Measurements from ENCODE around the gene FZR1. TPM values are rescaled to one million over a fixed set of nuclear protein-coding genes. Genes with fewer than 3 reads are reported as not detected.

FZR1 gene
- total RNA-seq, 1 experiment from 2014 or later: 59.1 TPM

GRCh38 chr19:3470500-3471128, 35.5 kb upstream of the FZR1 start:
- H3K36me3 Mint-ChIP-seq (ENCODE audit: insufficient read depth, unreplicated experiment): no peaks in the 10 kb centered on the region

GRCh38 chr19:3471954-3472655, 34.0 kb upstream of the FZR1 start:
- no peak overlapping the region for H3K27ac Mint-ChIP-seq (ENCODE audit: unreplicated experiment)

More at GRCh38 chr19:3470500-3471128, 35.5 kb upstream of the FZR1 start:
- no peak for DNase-seq
- H3K4me1 Mint-ChIP-seq (ENCODE audit: low read depth, unreplicated experiment): no peaks in the 10 kb centered on the region
- H3K4me3 ChIP-seq (ENCODE audit: low read depth, low read length): no peak overlapping the region
- H3K4me1 ChIP-seq: peaks cover 32% of the 10 kb centered on the region
- H3K27ac Mint-ChIP-seq (ENCODE audit: unreplicated experiment): no peak overlapping the region
- no TSS peak for BruUV-seq (replicated peaks)
- H3K9me3 Mint-ChIP-seq (ENCODE audit: unreplicated experiment): no peaks in the 10 kb centered on the region
- no peaks in the 10 kb centered on the region for H3K9me3 ChIP-seq
- H3K27me3 ChIP-seq (replicated peaks; ENCODE audit: control insufficient read depth, insufficient read depth, low read length): no peaks in the 10 kb centered on the region
- ChIA-PET POLR2A (no interaction called here), CTCF (interaction anchor here (0.7 to 1.5 kb wide), 2 partner anchors 14 to 860 kb away, joined by 3 to 5 read pairs; no protein-coding TSS in a partner anchor)
- intact Hi-C loops (cut with micrococcal nuclease; ENCODE audit: unreplicated experiment): no loop called here
- H3K27me3 Mint-ChIP-seq (ENCODE audit: insufficient read depth, unreplicated experiment): no peaks in the 10 kb centered on the region
- no peaks in the 10 kb centered on the region for H3K36me3 ChIP-seq (ENCODE audit: control insufficient read depth, insufficient read depth, low read length)
- no peak for TF ChIP-seq CTCF (IDR thresholded peaks at IDR 0.05; ENCODE audit: insufficient read depth in 1 of 2, low read depth in 1 of 2, low read length in 1 of 2, severe bottlenecking in 1 of 2, unreplicated experiment in 1 of 2)
- no peak overlapping the region for H3K4me3 Mint-ChIP-seq (ENCODE audit: unreplicated experiment)

More at GRCh38 chr19:3471954-3472655, 34.0 kb upstream of the FZR1 start:
- intact Hi-C loops (cut with micrococcal nuclease; ENCODE audit: unreplicated experiment): no loop called here
- Histone ChIP-seq H3K4me1 (peaks cover 32% of the 10 kb centered on the region), H3K4me3 (ENCODE audit: low read depth, low read length) (no peak overlapping the region), H3K9me3 (no peaks in the 10 kb centered on the region), H3K27me3 (replicated peaks; ENCODE audit: control insufficient read depth, insufficient read depth, low read length) (no peaks in the 10 kb centered on the region), H3K36me3 (ENCODE audit: control insufficient read depth, insufficient read depth, low read length) (no peaks in the 10 kb centered on the region)
- H3K9me3 Mint-ChIP-seq (ENCODE audit: unreplicated experiment): no peaks in the 10 kb centered on the region
- H3K27me3 Mint-ChIP-seq (ENCODE audit: insufficient read depth, unreplicated experiment): no peaks in the 10 kb centered on the region
- POLR2A ChIA-PET: no interaction called here
- CTCF ChIA-PET: interaction anchor here (1.3 kb wide), 2 partner anchors 13 to 42 kb away, joined by 5 to 7 read pairs; no protein-coding TSS in a partner anchor
- TF ChIP-seq CTCF (IDR thresholded peaks at IDR 0.05; ENCODE audit: insufficient read depth in 1 of 2, low read depth in 1 of 2, low read length in 1 of 2, severe bottlenecking in 1 of 2, unreplicated experiment in 1 of 2): peak; percentile 57 to 58
- no peaks in the 10 kb centered on the region for H3K36me3 Mint-ChIP-seq (ENCODE audit: insufficient read depth, unreplicated experiment)
- H3K4me1 Mint-ChIP-seq (ENCODE audit: low read depth, unreplicated experiment): no peaks in the 10 kb centered on the region
- no peak for DNase-seq
- BruUV-seq (replicated peaks): no TSS peak
- H3K4me3 Mint-ChIP-seq (ENCODE audit: unreplicated experiment): no peak overlapping the region

All from Caco-2 (cell line).